ENCODE results near the gene QRFP. TPM values are rescaled to one million over a fixed set of nuclear protein-coding genes. Genes with fewer than 3 reads are reported as not detected.

The QRFP gene
- total RNA-seq, 1 donor from 2014 or later = not detected

DNA sequence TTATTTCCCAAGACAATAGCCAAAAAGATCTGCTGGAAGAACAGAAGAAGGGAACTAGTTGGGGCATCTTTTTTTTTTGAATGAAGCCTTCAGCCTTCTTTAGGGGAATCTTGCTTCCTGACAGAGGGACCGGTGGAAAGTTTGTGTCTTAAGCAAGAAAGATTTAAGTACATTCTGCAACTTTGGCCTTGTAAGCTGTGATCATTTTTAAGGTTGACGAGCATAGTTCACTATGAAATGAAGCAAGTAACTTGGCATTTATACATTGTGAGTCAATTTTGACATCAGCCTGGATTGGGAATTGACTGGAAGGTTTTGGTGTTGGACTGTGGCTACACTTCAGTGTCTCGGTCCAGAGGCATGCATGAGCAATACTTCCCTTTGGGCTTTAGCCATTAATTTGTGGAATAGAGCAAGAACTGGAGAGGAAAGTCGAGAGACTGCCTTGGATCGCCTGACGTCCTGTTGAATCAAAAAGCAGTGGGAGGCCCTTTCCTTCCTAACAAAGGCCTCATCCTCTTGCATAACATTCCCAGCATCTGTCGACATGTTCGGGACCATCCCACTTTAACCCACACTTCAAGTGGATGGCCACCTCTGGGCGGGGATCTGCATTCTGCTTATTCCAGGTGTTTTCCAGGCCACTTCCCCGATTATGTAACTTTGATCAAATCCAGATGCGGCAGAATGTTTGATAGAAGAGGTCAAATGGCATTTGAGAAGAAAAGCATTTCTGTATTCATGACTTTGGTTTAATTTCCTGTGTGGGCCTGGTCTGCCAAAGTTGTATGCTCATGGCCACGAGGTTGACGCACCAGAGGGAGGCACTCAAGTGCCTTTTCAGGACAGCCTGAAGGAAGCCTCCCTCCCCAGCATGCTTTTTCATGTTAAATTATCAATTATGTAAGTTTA, 49.0 kb downstream of the QRFP start:
- peak; percentile 79 for ATAC-seq
- Histone ChIP-seq H3K27me3 (no peaks in the 10 kb centered on the region), H3K27ac (peak overlapping the region; percentile 80), H3K4me3 (no peak overlapping the region), H3K4me1 (peaks cover 57% of the 10 kb centered on the region), H3K36me3 (no peaks in the 10 kb centered on the region), H3K9me3 (no peaks in the 10 kb centered on the region)
- no peak for DNase-seq
- intact Hi-C loops (cut with DNase I) = no loop called here
- TF ChIP-seq, protein P1, sequence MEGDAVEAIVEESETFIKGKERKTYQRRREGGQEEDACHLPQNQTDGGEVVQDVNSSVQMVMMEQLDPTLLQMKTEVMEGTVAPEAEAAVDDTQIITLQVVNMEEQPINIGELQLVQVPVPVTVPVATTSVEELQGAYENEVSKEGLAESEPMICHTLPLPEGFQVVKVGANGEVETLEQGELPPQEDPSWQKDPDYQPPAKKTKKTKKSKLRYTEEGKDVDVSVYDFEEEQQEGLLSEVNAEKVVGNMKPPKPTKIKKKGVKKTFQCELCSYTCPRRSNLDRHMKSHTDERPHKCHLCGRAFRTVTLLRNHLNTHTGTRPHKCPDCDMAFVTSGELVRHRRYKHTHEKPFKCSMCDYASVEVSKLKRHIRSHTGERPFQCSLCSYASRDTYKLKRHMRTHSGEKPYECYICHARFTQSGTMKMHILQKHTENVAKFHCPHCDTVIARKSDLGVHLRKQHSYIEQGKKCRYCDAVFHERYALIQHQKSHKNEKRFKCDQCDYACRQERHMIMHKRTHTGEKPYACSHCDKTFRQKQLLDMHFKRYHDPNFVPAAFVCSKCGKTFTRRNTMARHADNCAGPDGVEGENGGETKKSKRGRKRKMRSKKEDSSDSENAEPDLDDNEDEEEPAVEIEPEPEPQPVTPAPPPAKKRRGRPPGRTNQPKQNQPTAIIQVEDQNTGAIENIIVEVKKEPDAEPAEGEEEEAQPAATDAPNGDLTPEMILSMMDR (IDR thresholded peaks at IDR 0.05) = peak; percentile 9

DNA sequence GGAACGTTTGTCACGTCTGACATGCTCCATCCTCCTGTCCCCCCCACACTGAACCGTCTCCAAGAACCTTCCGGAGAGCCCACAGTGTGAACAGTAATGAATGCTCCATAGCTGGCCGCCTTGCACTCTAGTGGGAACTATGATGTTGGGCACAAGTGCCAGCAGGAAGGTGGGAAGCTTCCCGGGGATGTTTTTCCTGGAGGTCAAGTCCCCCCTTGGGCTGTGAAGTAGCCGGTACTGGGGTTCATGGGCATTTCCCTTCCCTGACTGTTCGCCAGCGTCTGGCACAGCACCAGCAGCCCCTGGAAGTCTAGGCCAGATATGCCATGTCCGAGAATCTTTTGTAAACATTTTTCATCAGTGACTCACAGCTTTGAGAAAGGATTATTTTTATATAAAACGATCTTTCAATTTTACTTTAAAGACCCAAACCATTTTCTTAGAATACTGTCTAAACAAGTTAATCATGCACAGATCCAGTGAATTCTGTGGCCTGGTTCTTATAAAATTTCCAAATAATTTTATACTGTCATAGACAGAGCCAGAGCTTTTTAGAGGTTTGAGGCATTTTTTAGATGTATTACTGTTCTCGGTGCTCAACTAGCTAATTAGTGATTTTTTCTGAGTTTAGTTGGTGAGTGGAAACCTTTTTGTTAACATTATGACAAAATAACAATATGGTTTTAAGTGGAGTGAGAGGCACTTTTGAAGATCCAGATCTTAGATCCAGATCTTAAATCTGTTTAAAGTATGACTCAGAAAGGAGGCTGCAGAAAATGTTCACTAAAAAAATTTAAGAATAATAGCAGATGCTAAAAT, 49.9 kb downstream of the QRFP start:
- TF ChIP-seq, protein P1 (IDR thresholded peaks at IDR 0.05) = no peak
- Histone ChIP-seq H3K27ac (peak overlapping the region; percentile 80), H3K27me3 (no peaks in the 10 kb centered on the region), H3K36me3 (no peaks in the 10 kb centered on the region), H3K4me3 (peak overlapping the region; percentile 15), H3K9me3 (no peaks in the 10 kb centered on the region), H3K4me1 (peaks cover 65% of the 10 kb centered on the region)
- DNase-seq (no peak), ATAC-seq (peak; percentile 46)
- intact Hi-C loops (cut with DNase I) = no loop called here

DNA sequence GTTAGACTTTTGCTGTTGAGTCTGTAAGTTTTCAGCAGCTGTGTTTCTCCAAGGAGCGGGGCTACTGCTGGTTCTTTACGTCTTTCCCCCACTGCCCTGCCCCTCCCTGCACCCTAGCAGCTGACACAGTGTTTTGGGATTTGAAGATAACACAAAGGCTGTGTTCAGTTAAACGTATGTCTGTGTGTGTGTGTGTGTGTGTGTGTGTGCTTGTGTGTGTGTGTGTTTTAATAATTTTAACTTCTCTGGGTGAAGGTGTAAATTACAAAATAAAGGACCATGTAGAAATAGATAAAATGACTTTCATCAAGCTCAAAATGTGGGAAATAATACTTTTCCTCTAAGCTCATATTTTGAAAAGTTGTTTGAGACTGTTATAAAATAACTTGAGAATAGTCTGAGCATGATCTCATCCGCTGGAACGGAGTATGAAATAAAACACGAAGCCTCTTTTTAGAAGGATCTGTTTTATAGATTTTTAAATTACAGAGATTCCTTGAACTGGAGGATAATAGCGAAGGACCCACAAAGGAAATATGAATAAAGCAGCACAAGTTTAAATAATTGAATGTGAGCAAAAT, 50.6 kb downstream of the QRFP start:
- DNase-seq = no peak
- ATAC-seq = no peak
- Histone ChIP-seq H3K27me3 (no peaks in the 10 kb centered on the region), H3K4me3 (peak overlapping the region; percentile 15), H3K4me1 (peaks cover 68% of the 10 kb centered on the region), H3K9me3 (no peaks in the 10 kb centered on the region), H3K27ac (peak overlapping the region; percentile 80), H3K36me3 (no peaks in the 10 kb centered on the region)
- intact Hi-C loops (cut with DNase I) = no loop called here
- TF ChIP-seq, protein P1 (IDR thresholded peaks at IDR 0.05) = no peak

DNA sequence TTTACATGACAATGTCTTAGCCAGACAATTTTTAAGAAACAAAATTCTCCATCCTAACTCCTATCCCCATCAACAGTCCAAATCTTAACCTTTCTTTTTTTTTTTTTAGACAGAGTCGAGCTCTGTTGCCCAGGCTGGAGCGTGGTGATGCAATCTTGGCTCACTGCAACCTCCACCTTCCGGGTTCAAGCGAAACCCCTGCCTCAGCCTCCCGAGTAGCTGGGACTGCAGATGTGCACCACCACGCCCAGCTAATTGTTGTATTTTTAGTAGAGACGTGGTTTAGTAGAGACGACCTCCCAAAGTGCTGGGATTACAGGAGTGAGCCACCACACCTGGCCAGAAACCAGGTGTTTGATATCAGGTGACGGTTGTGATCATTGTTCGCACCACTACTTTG, 51.4 kb downstream of the QRFP start:
- Histone ChIP-seq H3K36me3 (no peaks in the 10 kb centered on the region), H3K4me3 (no peak overlapping the region), H3K4me1 (peaks cover 68% of the 10 kb centered on the region), H3K27ac (no peak overlapping the region), H3K9me3 (no peaks in the 10 kb centered on the region), H3K27me3 (no peaks in the 10 kb centered on the region)
- intact Hi-C loops (cut with DNase I) = no loop called here
- TF ChIP-seq, protein P1 (IDR thresholded peaks at IDR 0.05) = no peak
- DNase-seq (no peak), ATAC-seq (no peak)

DNA sequence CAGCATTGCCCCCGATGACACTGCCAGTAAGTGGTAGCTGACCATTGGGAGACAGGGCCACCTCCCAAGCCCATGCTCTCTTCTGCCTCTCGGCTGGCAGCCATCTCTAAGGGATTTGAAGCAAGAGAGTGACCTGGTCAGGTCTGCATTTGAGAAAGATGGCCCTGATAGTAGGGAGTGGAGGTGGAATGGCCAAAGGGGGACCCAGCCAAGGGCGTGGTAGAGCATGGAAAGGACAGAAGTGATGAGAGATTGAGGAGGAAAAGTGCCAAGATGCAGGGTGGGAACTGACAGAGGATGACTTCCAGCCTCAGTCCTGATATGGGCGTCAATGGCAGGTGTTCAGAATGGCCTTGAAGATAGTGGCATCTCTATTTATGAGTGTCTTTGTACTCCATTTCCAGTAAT, 52.6 kb downstream of the QRFP start:
- intact Hi-C loops (cut with DNase I) = no loop called here

More for the DNA sequence above, 52.6 kb downstream of the QRFP start:
- no peak for DNase-seq
- H3K27ac ChIP-seq = peak overlapping the region; percentile 31
- TF ChIP-seq, protein P1 (IDR thresholded peaks at IDR 0.05) = no peak
- no peak overlapping the region for H3K4me3 ChIP-seq
- H3K36me3 ChIP-seq = no peaks in the 10 kb centered on the region
- H3K9me3 ChIP-seq = no peaks in the 10 kb centered on the region
- ATAC-seq = no peak
- peaks cover 72% of the 10 kb centered on the region for H3K4me1 ChIP-seq
- H3K27me3 ChIP-seq = no peaks in the 10 kb centered on the region
